SJSA1 (cell line): ENCODE measurements around the gene PLCZ1. TPM values are rescaled to one million over a fixed set of nuclear protein-coding genes. Genes with fewer than 3 reads are reported as not detected.

Experiments
- DNase-seq, 2 experiments: peaks; one replicate each; pipeline ENCODE4 v3.0.0-alpha.2; 2015 to 2020; ENCODE audit warnings: low spot score in 2 of 2, low read depth in 1 of 2
- H3K27ac ChIP-seq: fragments of 250-450 bp; sonication (Bioruptor Pico); 2 replicates; pipeline ENCODE4 v1.5.1; 2020; ENCODE audit warnings: mild to moderate bottlenecking, moderate library complexity
- H3K27me3 ChIP-seq: fragments of 250-450 bp; sonication (Bioruptor Pico); replicated peaks from 2 replicates; pipeline ENCODE4 v1.5.1; 2020; ENCODE audit warnings: mild to moderate bottlenecking, moderate library complexity
- H3K36me3 ChIP-seq: fragments of 250-450 bp; sonication (Bioruptor Pico); 2 replicates; pipeline ENCODE4 v1.5.1; 2020; ENCODE audit warnings: mild to moderate bottlenecking
- H3K4me1 ChIP-seq: fragments of 250-450 bp; sonication (Bioruptor Pico); replicated peaks from 2 replicates; pipeline ENCODE4 v1.6.1; 2021; ENCODE audit warnings: mild to moderate bottlenecking
- H3K4me3 ChIP-seq: fragments of 250-450 bp; sonication (Bioruptor Pico); 2 replicates; pipeline ENCODE4 v1.5.1; 2020; ENCODE audit warnings: mild to moderate bottlenecking
- H3K9me3 ChIP-seq: fragments of 250-450 bp; sonication (Bioruptor Pico); replicated peaks from 2 replicates; pipeline ENCODE4 v1.5.1; 2020; ENCODE audit warnings: mild to moderate bottlenecking
- total RNA-seq: library from RNA; depleted of rRNA; stranded (reverse); fragments of >200 nt; shearing (Covaris generic); gene quantifications from 2 replicates; pipeline ENCODE4 v1.2.3, GENCODE V29; 2014

PLCZ1 gene
- total RNA-seq, 1 experiment from 2014 or later, result not detected

DNA sequence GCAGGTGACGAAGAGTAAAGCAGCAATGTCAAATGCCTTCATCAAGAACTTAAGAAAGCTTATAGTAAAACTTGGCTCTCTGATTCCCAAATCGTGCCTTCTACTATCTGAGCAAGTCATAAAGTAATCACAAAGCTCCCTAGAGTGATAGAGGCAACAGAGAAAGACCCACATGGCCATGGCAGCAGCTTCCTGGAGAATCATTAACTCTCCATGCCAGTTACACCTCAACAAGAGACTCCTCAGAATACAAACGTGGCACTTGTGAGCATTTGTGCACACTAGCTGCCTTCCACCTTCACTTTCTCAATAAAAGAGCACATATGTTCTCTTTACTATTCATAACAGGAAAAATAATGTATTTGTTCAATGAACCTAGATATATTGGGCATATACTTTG, 48.0 kb downstream of the PLCZ1 start:
- Histone ChIP-seq H3K27me3 (no peaks in the 10 kb centered on the region), H3K4me3 (no peak overlapping the region), H3K9me3 (peaks cover 3% of the 10 kb centered on the region; the same call in 1 of the 2 replicates), H3K27ac (no peak overlapping the region), H3K4me1 (peaks cover 16% of the 10 kb centered on the region), H3K36me3 (no peaks in the 10 kb centered on the region)
- DNase-seq, result no peak

DNA sequence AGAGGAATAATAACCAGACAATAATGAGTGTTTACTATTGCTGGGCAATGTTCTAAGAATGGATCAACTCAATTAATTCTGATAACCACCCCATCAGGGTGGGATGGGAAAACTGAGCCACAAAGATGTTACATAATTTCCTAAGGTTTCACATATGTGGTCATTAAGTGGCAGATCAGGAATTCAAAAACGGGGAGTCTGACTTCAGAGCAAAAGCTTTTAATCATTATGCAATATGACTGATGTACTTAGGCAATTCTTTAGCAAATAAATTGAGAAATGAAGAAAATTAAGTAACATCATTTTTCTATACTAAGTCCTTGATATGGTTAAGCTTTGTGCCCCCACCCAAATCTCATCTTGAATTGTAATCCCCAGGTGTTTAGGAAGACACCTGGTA, 53.4 kb downstream of the PLCZ1 start:
- Histone ChIP-seq H3K4me1 (no peaks in the 10 kb centered on the region; the same call in 1 of the 2 replicates), H3K9me3 (no peaks in the 10 kb centered on the region), H3K27ac (no peak overlapping the region), H3K4me3 (no peak overlapping the region), H3K36me3 (no peaks in the 10 kb centered on the region), H3K27me3 (no peaks in the 10 kb centered on the region)
- no peak for DNase-seq

DNA sequence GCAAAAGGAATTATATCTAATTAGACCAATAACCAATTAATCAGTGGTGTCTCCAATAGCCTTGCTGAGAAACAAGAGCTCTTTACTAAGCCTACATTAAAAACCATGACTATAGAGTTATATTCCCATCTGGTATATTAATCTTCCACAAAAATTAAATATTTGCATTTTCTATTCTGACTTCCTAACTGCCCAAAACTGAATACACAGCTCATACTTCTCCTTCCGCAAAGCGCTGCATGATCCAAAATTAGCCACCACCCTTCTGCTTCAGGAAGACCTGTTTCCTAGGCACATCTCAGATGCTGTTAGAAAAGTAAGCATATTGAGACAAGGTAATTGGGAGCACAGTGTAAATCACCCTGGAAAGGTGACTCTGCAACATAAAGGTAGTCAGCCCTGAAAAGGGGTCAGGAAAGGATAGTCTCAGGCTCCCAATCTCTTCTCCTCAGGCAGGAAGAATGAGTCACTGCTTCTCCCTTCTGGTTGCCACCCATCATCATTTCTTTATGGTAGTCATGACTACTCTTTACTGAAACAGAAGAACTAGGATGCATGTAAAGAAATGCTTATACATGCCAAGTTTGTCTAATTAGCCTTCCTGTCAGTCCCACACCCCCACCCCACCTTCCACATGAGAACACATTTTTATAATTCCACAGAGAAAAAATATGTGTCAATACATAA, 54.3 kb downstream of the PLCZ1 start:
- H3K4me1 ChIP-seq, result no peaks in the 10 kb centered on the region; the same call in 1 of the 2 replicates
- H3K9me3 ChIP-seq, result no peaks in the 10 kb centered on the region
- H3K27me3 ChIP-seq, result no peaks in the 10 kb centered on the region
- no peak for DNase-seq
- no peaks in the 10 kb centered on the region for H3K36me3 ChIP-seq
- no peak overlapping the region for H3K27ac ChIP-seq
- no peak overlapping the region for H3K4me3 ChIP-seq

DNA sequence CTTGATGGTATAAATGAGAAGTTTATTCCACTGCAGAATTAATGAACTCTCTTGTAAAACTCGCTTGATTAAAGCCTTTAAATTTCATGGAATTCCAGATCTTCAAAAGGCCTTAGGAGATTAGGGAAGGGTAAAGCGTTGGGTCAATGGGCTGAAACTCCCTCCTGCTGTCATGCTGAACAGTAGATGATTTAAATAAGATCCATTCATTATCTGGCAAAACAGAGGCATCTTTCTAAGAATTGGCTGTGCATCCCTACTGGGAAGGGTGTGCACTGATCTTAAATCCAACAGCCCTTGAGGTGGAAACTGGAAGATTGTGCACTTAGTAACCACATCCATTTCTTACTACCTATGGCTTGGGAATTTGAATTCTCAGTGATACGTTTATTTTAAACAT, 56.0 kb downstream of the PLCZ1 start:
- Histone ChIP-seq H3K4me3 (no peak overlapping the region), H3K4me1 (no peaks in the 10 kb centered on the region; the same call in 1 of the 2 replicates), H3K36me3 (no peaks in the 10 kb centered on the region), H3K27ac (no peak overlapping the region), H3K27me3 (no peaks in the 10 kb centered on the region), H3K9me3 (no peaks in the 10 kb centered on the region)
- DNase-seq, result no peak

DNA sequence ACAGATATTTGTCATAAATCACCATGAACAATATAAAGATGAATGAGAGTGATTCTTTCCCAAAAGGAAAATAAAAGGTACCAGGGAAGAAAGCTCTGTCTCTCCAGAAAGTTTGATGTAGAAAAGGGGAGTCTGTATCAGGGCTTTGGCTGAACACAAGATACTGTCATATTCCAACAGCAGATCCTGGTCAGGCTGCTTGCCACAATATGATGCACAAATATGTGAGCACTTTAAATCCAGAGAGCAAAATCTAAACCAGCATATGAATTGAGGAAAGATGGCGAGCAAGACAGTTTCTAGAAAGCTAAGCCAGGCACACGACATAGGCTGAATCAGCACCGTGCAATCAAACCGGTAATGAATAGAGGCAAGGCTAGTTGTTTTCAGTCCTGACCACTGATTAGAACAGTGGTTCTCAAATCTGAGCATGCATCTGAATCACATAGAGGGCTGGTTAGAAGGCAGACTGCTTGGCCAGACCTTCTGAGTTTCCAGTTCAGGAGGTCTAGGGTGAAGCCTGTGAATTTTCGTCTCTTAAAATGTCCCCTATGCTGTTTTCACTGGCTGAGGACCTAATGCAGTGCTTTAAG, 60.7 kb downstream of the PLCZ1 start:
- Histone ChIP-seq H3K4me1 (no peaks in the 10 kb centered on the region), H3K4me3 (no peak overlapping the region), H3K9me3 (no peaks in the 10 kb centered on the region), H3K27me3 (no peaks in the 10 kb centered on the region), H3K36me3 (no peaks in the 10 kb centered on the region), H3K27ac (no peak overlapping the region)
- no peak for DNase-seq

DNA sequence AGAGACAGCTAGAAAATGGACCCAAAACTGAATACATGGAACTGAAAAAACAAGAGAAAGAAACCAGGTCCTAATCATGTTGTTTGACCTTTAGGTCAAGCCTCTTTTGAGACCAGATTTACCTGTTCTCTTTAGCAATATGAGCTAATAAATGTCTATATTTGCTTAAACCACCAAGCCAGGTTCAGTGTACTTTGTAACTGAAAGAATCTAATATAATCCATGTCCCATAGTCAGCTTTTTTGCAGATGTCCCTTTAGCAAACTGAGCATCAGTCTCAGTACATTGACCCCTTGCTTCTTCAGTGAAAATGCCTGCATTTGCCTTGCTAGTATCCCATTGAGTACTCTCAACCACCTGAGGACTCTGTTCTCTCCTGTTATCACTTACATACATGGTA, 61.7 kb downstream of the PLCZ1 start:
- Histone ChIP-seq H3K36me3 (no peaks in the 10 kb centered on the region), H3K4me1 (no peaks in the 10 kb centered on the region), H3K4me3 (no peak overlapping the region), H3K27ac (no peak overlapping the region), H3K27me3 (no peaks in the 10 kb centered on the region), H3K9me3 (no peaks in the 10 kb centered on the region)
- DNase-seq, result no peak

DNA sequence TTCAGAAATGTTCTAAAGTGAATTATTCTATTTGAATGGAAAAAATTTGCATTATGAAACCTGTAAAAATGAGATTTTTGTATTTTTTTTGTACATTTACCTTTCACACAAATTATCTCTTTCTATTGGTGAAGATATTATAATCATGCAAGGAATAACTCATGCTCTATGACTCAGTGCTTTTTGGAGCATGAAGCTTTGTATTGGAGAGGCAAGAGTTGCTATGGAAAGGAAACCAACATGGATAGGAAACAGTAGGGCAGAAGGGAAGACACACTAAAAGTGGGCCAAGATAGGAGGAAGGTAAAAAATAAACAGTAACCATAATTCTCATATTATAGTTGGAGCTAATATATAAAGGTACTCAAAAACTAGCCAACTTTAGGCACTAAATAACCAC, 79.0 kb downstream of the PLCZ1 start:
- Histone ChIP-seq H3K4me3 (no peak overlapping the region), H3K36me3 (no peaks in the 10 kb centered on the region), H3K9me3 (no peaks in the 10 kb centered on the region), H3K4me1 (no peaks in the 10 kb centered on the region), H3K27ac (no peak overlapping the region), H3K27me3 (peaks cover 4% of the 10 kb centered on the region; the same call in 1 of the 2 replicates)
- DNase-seq, result no peak

DNA sequence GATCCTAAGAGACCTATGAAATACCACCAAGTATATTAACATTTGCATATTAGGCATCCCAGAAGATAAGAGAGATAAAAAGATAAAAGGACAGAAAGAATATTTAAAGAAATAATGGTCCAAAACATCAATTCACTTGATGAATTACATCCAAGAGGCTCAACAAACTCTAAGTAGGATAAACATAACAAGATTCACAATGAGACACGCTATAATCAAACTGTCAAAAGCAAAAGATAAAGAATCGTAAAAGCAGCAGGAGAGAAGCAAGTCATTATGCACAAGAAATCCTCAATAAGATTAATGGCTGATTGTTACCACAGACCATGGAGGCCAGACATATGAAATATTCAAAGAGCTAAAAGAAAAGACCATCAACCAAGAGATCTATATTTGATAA, 79.6 kb downstream of the PLCZ1 start:
- Histone ChIP-seq H3K9me3 (no peaks in the 10 kb centered on the region), H3K27ac (no peak overlapping the region), H3K36me3 (no peaks in the 10 kb centered on the region), H3K4me1 (no peaks in the 10 kb centered on the region), H3K27me3 (peaks cover 4% of the 10 kb centered on the region; the same call in 1 of the 2 replicates), H3K4me3 (no peak overlapping the region)
- DNase-seq, result no peak

DNA sequence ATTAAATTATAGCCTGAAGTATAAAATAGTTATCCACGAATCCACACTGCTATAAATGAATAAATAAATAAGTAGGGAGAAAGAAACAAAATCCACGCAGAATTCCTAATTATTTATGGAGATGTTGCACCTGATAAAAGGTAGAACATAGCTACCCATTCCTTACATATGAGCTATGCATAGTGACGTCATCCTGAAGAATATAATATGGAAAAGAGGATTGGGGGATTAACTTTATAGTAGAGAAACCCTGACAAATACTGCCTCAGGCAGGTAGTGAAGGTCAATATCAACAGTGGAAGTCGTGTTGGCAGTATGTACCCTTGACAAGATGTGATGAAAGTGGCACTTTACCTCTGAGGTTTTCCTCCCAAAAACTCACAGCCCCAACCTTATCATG, 82.5 kb downstream of the PLCZ1 start:
- no peaks in the 10 kb centered on the region for H3K36me3 ChIP-seq
- no peaks in the 10 kb centered on the region for H3K27me3 ChIP-seq
- no peak overlapping the region for H3K4me3 ChIP-seq
- H3K27ac ChIP-seq, result no peak overlapping the region
- no peaks in the 10 kb centered on the region for H3K4me1 ChIP-seq
- no peaks in the 10 kb centered on the region for H3K9me3 ChIP-seq
- no peak for DNase-seq

DNA sequence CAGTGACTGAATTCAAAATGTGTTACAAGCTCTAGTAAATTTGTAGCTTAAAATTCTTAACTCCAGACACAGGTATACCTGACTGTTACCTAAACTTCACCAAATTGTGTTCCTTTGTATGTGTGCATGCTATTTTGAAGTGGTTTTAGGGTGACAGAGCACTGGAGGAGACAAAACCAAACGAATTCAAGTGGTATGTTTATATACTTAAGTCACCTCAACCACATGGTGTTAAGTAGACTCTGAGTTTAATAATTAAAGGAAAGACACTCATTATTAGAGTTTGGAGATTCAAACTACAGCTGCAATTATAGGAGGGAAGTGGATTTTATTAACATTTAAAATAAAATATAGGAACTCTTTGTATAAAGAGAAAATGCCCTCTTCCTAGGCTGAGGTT, 84.3 kb downstream of the PLCZ1 start:
- Histone ChIP-seq H3K4me3 (no peak overlapping the region), H3K27me3 (no peaks in the 10 kb centered on the region), H3K36me3 (no peaks in the 10 kb centered on the region), H3K4me1 (no peaks in the 10 kb centered on the region), H3K27ac (no peak overlapping the region), H3K9me3 (no peaks in the 10 kb centered on the region)
- no peak for DNase-seq

DNA sequence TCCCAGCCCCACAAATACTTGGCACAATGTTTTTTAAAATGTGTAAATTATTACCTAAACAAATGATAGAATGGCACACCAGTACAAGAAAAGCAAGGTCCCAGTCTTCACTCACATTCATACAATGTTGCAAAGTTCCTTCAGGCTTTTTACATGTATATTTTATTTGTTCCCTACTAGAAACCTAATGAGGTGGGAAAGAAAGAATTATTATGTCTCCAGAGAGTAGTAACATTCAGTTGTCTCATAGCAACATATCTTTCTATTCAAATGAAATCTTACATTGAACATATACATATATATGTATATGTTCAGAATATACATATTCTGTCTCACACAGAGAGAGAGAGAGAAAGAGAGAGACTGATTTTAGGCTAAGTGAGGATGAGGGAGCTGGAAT, 85.2 kb downstream of the PLCZ1 start:
- Histone ChIP-seq H3K27me3 (no peaks in the 10 kb centered on the region), H3K9me3 (no peaks in the 10 kb centered on the region), H3K4me1 (no peaks in the 10 kb centered on the region), H3K36me3 (no peaks in the 10 kb centered on the region), H3K4me3 (no peak overlapping the region), H3K27ac (no peak overlapping the region)
- no peak for DNase-seq

DNA sequence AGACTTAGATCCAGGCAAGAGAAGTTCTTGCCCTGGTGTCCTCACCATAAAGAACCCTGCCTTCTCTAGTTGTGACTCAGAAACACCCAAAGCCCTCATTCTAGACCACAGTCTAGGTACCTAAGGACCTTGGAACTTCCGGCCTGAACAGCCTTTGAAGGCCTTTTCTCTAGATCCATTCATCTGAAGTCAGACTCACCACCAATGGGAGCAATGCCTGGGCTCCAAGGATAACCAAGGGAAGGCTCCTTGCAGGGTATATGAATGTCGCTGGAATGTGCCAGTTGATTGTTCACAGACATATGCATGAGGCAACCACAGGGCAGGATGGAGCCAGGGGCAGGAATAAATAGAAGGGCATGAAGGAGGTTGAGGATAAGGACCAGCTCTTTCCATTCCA, 86.3 kb downstream of the PLCZ1 start:
- H3K4me1 ChIP-seq, result no peaks in the 10 kb centered on the region
- H3K4me3 ChIP-seq, result no peak overlapping the region
- no peak for DNase-seq
- no peak overlapping the region for H3K27ac ChIP-seq
- no peaks in the 10 kb centered on the region for H3K27me3 ChIP-seq
- H3K36me3 ChIP-seq, result no peaks in the 10 kb centered on the region
- no peaks in the 10 kb centered on the region for H3K9me3 ChIP-seq

DNA sequence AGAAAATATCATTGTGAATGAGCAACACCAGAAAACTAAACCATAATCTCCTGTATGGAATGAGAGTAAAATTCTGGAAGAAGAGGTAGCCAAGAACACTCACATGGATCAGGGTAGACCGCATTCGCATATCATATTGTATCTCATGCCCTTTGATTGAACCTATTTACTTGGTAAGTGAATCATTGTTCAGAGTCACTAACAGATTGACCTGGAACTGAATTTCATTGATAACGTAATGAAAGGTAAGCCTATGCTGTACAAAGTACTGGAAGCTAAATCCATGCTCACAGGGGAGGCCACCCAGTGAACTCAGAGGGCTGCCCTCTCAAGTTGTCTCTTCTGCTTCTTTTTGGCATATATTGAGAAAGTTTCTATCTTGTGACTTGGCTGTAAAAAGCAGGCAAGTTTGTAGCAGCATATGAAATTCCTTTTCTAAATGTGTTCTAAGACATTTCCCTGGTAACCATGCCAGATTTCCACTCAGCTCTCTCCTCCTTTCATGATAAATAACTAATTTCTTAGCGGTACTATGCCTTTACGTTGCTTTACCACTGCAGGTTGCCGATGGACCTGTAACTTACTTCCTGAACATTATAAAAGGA, 91.4 kb downstream of the PLCZ1 start:
- no peak for DNase-seq
- no peaks in the 10 kb centered on the region for H3K4me1 ChIP-seq
- no peak overlapping the region for H3K4me3 ChIP-seq
- H3K9me3 ChIP-seq, result no peaks in the 10 kb centered on the region
- no peaks in the 10 kb centered on the region for H3K36me3 ChIP-seq
- H3K27me3 ChIP-seq, result no peaks in the 10 kb centered on the region
- H3K27ac ChIP-seq, result no peak overlapping the region

DNA sequence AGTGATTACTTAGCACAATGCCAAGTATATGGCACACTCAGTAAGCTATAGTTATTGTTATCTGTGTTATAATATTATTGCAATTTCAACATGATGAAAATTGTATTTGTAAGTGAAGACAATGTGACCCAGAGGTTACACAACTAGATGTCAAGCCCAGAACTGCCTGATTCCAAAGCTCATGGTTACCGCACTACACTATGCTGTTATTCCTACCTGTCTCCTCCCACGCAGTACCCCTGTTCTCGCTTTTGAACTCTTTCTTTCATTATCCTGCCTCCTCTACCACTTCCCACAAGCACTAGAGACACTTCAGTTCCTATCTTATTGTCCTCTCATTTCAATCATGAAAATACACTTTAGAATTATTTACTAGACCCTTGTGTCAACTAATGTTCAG, 93.2 kb downstream of the PLCZ1 start:
- no peaks in the 10 kb centered on the region for H3K4me1 ChIP-seq
- no peaks in the 10 kb centered on the region for H3K27me3 ChIP-seq
- H3K27ac ChIP-seq, result no peak overlapping the region
- no peak overlapping the region for H3K4me3 ChIP-seq
- no peak for DNase-seq
- no peaks in the 10 kb centered on the region for H3K36me3 ChIP-seq
- no peaks in the 10 kb centered on the region for H3K9me3 ChIP-seq
